SK-MEL-5 (cell line): ENCODE data around the gene LGALS8. TPM values are rescaled to one million over a fixed set of nuclear protein-coding genes. Genes with fewer than 3 reads are reported as not detected.
A peak's percentile ranks its signal among the peaks of the same experiment; 100 is the strongest.
"Not testable (repeated sequence)": the region's sequence is repeated elsewhere in the genome, so short reads cannot be mapped to it uniquely, and the experiment has no call there.

Experiments used
- DNase-seq: peaks from one replicate; pipeline ENCODE4 v3.0.0-alpha.2; 2016; ENCODE audit warnings: low read depth, low spot score
- in situ Hi-C: cut with HindIII; loops from 2 replicates; pipeline ENCODE4 v1.10.0; 2016; ENCODE audit warnings: low sequenced_read_pairs, high pct_unique_total_duplicates, low pct_unique_long_range_greater_than_20kb
- total RNA-seq: library from RNA; depleted of rRNA; stranded (reverse); fragments of >200 nt; shearing (Covaris generic); gene quantifications from 2 replicates; pipeline ENCODE4 v1.2.3, GENCODE V29; 2014

The LGALS8 gene
- total RNA-seq, 1 experiment from 2014 or later: 60.4 TPM

DNA sequence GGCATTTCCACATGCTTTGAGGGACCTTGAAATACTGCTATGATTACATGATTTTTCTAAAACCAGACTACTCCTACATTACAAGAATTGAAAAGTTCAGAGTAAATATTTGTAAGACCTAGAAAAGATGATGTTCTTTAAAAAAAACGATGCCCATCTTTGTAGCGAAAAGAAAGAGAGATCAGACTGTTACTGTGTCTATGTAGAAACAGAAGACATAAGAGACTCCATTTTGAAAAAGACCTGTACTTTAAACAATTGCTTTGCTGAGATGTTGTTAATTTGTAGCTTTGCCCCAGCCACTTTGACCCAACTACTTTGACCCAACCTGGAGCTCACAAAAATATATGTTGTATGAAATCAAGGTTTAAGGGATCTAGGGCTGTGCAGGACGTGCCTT, 19.4 kb upstream of the LGALS8 start:
- DNase-seq, in situ Hi-C loops: not testable (repeated sequence)

DNA sequence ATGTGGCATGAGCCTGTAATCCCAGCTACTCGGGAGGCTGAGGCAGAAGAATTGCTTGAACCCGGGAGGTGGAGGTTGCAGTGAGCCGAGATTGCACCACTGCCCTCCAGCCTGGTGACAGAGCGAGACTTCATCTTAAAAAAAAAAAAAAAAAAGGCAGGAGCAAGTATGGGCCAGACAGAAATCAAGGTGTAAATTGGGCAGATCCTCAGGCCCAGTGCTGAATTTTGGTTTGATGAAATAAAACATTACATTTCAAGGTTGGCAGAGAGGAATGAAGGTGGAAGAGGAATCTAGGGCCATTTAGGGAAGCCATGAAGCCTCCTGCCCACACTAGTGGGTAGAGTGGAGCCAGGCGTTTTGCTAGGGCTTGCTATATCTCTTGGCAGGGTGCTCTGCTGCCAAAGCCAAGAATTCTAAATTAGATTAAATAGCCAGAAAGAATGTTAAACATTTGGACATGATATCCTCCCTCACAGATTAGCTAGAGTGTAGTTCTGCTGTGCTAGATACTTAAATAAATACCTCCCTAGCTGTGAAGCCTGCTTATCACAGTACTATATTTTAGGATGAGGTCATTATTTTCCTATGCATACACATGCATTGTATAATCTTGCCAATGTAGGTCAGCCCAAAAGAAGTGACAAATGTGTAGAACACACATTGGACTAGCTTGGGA, 16.6 kb upstream of the LGALS8 start:
- in situ Hi-C loops: no loop called here
- DNase-seq: no peak

DNA sequence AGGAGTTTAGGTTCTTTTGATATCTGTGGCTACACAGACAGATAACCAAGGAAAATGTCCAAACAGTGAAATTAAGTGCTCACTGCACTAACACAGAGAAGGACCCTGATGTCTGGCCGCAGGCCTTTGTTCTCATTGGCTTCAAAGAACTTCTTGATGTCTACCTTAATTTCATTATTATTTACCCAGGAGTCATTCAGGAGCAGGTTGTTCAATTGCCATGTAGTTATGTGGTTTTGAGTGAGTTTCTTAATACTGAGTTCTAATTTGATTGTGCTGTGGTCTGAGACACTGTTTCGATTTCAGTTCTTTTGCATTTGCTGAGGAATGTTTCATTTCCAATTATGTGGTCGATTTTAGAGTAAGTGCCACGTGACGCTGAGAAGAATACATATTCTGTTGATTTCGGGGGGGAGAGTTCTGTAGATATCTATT, 15.2 kb upstream of the LGALS8 start:
- DNase-seq: no peak
- in situ Hi-C loops: no loop called here

DNA sequence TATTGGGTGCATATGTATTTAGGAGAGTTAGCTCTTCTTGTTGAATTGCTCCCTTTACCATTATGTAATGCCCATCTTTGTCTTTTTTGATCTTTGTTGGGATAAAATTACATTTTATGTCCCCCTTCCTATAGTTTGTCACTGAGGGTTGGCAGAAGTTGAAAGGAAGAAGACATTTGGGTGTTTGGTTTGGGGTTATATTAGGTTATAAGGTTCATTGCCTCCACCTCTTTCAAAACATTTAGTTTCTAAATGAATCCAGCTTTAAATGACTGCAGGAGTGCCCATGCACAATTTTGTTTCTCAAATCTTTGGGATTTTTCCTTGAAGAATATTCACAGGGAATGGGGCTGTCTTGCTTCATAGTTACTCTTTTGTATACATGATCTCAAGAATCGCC, 14.6 kb upstream of the LGALS8 start:
- DNase-seq: no peak
- in situ Hi-C loops: no loop called here

DNA sequence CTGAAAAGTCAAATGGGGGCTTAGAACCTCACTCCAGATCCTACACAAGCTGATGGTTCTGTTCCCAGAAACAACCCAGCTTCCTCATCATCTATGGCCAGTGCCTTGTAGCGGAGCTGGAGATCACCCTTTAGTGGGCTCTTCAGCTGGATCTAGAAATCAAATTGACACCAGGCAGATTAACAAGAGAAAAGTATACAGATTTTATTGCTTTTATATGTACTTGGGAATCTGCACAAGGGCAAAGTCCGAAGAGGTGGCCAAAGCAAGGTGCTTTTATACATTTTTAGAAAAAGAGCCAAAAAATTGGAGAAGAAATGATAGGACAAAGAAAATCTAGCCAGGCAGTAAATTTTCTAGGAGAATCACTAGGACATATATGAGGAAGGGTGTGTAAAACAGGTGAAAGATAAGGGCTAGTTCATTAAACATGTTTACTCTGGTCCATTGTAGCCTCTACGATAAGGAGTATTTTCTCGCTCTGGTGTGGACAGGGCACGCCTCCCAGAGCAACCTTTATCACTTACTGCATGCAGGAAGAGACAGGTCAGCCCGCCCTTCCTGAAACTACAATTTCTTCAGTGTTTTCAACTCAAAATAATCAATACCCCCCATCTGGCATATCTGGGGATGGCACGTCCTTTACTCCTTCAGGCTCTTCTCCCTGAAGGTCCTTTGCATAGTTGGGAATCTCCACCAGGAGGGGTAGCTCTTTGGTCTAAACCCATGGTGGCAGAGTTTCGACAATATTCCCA, 14.0 kb upstream of the LGALS8 start:
- in situ Hi-C loops: no loop called here

DNA sequence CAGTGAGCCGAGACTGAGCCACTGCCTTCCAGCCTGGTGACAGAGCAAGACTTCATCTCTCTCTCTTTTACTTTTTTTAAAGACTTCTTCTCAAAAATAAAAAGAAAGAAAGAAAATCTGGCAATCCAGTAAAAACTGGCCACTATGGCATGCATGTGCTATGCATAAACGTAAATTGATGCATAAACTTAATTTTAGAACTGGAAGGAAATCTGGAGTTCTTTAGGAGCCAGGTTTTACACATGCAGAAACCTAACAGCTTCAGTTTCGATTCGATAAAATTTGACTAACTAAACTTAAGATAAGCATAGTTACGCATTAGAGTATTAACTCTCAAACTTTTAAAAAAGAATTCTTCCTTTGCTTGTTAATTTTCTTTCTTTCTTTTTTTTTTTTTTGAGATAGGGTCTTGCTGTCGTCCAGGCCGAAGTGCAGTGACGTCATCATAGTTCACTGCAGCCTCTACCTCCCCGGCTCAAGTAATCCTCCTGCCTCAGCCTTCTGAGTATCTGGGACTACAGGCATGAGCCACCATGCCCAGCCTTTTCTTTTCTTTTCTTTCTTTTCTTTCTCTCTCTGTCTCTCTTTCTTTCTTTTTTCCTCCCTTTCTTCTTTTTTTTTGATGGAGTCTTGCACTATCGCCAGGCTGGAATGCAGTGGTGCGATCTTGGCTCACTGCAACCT, 11.9 kb upstream of the LGALS8 start:
- in situ Hi-C loops: no loop called here

More for the DNA sequence above, 14.0 kb upstream of the LGALS8 start:
- no peak for DNase-seq

DNA sequence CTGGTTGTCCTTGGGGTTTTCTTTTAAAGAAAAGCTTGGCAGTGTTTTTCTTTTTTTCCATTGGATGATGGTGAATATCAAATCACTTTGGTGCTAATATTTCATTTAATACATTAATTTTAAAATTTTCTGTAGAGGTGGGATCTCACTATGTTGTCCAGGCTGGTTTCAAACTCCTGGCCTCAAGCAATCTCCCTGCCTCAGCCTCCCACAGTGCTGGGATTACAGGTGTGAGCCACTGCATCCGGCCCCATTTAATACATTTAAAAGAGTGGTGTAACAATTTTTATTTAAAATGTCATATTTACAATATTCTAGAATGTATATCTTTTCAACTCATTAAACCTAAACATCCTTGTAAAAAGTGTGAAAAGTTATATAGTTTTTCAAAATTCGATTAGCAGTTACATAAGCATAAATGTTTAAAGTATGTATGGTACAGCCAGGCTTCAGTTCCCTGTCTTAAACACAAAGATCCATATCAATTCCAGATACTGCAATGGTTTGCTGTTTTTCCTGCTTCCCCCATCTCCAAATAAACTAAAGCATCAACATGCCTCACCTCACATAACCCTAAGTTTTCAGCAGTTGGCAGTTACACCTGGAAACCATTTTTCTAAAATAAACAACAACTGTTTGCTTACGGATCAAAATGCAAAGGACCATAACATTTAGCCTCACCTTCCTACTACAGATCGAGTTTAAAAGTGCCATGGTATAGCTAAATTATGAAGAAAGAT, 8.9 kb upstream of the LGALS8 start:
- DNase-seq: no peak
- in situ Hi-C loops: no loop called here

More for the DNA sequence above, 11.9 kb upstream of the LGALS8 start:
- no peak for DNase-seq

DNA sequence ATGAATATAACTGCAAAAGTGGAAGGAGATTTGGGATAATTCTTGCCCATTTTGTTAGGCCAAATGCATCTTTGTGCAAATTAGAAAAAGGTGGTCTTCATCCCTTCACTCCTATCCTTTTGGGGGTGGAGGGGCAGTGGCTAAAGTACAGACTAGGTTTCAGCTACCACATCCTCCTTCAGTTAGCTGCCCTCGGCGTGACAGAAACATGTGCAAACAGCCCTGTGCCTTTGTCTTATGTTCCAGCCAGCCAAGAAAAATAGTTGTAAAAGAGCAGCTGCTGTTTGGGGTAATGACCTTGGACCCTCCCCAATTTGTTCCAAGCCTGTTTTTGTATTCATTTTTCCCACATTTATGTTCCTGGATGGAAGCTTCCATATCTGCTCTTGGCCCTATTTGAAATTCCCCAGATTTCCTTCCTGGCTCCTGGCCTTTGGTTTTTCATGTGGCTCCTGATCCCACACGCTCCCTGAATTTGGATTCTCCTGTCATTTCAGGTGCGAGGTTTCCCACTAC, 8.3 kb upstream of the LGALS8 start:
- in situ Hi-C loops: no loop called here

DNA sequence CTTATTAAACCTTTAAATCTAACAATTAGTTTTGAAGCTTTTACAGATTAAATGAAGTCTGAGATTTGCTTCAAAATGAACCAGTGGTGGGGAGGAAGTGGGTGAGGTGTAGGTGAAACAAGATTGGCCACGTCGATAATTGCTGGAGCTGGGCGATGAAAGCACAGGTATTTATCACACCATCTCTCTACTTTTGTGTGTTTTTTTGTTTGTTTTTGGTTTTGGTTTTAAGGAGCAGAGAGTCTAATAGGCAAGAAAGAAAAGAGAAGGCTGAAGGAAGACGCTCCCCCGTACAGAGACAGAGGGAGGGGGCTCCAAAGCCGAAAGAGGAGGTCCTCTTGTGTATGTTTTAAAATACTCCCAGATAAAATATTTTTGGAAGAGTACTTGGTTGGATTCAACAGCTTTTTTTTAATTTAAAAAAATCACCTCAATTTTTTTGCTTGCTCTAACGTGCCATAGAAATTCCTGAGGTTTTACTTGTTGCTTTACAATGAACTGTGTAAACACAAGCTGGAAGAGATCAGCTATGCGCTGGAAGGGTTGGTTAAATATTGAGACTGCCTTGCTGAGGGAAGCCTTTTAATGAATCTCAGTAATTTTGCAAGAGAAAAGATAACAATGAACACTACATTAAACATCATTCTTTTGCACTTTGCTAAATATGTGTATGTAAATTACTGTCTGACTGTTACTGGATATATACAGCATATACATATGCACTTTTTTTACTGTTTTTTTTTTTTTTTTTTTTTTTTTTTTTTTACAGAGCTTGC, 6.7 kb upstream of the LGALS8 start:
- no peak for DNase-seq
- in situ Hi-C loops: no loop called here

More for the DNA sequence above, 8.3 kb upstream of the LGALS8 start:
- no peak for DNase-seq

DNA sequence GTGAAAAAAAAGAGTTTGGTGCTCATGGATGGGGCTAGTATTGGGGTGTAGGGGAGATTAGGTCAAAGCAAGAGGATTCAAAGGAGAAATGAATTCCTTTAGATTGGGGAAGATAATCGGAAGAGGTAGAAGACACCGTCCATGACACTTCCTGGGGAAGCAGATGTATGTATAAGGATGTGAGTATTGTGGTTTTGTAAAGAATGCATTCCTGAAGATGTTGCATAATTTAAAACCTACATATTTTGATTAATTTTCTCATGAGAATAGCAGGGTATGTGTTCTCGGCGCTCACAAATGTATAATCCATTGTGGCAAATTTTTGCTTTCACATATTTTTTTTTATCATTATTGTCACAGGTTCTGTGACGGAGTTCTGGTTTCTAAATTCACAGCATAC, 5.5 kb upstream of the LGALS8 start:
- in situ Hi-C loops: no loop called here
- no peak for DNase-seq

DNA sequence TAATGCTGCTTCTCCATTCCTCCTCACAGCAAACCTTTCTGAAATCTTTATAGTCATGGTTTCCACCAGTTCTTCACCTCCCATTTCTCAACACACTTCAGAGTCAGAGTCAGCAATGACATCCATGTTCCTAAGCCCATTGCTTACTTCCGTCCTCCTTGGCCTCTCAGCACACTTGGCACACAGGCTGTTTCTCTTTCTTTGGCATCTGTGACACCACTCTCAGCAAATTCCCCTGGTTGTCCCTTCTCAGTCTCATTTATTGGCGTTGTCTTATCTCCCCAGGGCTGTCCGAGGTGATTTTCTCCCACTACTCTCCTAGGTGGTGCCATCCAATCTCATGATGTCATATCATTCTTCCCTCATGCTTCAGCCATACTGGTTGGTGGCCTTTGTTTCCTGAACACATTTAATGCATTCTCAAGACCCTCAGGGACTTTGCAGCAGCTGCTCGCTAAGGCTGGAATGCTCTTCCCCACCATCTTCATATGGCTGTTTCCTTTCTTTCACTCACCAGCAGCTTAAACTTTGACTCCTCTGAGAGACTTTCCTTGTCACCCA, 3.3 kb upstream of the LGALS8 start:
- in situ Hi-C loops: no loop called here
- DNase-seq: no peak

DNA sequence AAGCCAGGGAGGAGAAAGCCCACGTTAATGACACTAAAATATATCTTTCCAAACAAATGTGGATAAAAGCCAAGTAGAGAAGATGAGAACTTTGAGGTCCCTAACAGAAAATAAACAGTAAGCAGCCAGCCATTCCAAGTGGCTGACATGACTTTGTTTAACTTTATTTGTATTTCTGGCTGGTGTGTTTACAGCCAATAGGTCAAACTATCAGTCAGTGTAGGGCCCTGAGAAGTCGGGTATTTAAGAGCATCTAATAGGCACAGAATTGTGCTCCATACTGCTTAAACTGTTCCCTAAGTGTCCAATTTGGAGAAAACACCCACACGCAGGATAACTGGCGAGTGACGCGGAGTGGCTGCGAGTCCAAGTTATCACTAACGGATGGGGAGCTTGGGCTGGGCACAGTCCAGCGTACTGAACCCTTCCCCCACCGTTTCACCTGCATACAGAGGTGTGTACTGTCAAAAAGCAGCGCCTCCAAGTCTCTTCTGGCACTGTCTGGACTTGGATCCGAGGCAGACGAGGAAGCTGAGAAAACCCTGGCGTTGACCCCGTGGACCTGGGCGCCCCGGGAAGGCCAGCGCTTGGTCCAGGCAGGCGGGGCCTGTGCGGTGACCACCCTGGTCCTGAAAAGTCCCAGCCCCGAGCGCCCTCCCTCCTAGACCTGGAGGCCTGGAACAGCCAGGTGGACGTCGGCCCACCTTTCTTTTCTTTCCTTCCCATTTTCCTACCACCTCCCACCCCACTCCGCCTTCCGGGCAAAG, 662 bp upstream of the LGALS8 start:
- in situ Hi-C loops: no loop called here
- no peak for DNase-seq

DNA sequence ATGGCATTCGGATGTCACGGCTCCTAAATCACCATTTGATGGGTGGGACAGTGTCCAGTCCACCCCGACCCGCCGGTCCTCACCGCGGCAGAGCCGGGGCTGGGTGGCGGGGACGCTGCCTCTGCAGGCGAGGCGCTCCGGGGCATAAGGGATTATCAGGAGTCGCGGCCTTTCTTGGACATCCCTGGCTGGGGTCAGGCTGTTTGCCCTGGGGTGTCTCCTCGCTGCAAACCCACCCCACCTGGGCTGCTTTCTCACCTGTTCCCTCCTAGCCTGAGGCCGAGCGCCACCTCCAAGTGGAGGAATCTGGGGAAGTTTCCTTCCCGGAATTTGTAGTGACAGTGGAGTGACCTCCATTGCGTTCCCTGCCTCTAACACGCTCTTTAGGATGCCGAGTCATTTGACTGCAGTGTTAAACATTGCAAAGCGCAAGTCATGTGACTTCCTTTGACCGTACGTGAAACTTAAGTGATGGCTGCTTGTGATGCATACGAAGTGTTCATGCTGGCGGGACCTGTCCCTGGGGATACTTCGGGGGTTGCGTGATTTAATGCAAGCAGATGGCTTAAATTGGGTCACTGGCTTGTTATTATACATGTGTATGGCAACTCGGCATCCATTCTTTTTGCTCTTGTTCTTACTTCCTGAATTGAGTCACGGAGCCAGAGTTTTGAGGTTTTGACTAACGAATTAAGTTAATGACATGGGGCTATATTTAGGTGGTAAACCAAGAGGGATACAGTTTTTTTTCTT, 536 bp downstream of the LGALS8 start:
- DNase-seq: peak; percentile 75
- in situ Hi-C loops: no loop called here

DNA sequence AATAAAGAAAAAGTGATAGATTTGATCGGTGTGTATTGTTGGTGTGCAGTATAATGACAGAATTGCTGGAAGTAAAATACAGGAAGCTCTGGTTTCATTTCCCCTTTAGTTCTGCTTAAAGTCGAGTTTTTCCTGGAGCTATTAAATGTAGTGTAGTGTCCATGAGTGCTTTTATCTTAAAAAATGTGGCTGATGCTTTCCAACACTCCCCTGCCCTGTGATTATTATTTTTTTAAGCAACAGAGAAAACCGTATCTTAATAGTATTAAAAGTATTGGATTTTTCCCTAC, 1.1 kb downstream of the LGALS8 start:
- in situ Hi-C loops: no loop called here
- no peak for DNase-seq

DNA sequence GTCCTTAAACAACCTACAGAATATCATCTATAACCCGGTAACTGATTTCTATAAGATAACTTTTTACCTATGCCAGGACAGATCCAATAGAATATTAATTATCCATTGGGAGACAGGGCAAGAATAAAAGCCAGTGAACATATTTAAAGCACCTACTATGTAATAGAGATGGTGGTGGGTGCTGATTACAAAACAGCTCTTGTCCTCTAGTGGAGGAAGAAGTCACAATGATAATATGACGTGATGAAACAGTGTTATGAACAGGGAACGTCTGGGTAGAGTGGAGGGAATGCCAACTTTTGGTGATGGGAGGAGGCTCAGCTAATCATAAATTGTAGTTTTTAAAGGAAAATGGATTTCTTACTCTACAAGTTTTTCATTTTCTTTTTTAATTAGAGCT, 2.3 kb downstream of the LGALS8 start:
- in situ Hi-C loops: no loop called here
- no peak for DNase-seq

DNA sequence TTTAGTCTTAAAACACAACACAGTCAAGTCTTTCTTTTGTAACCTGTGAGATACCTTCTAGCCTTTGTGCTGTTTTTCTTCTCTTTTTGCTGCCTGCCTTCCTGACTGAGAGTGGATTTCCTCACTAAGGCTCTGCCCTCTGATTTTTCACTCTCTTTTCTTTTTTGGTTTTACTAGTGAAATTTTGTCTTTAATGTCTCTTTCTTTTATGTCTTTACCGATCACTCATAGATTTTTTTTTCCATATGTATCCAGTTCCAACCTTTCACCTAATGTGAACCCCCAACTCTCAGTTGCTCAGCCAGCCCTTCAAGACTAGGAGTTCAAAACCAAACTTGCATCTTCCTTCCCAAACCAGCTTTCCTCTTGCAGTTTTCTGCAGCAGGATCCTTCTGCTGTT, 6.5 kb downstream of the LGALS8 start:
- in situ Hi-C loops: no loop called here
- no peak for DNase-seq
